Central memory CD8-positive, alpha-beta T cell (primary cell): ENCODE measurements around the gene CRMP1.

Source experiments
- ATAC-seq: fragments of 150-1000 bp; cut with Tn5 transposase; replicated peaks from 2 replicates; pipeline ENCODE4 v1.10.0; 2022; ENCODE audit warnings: mild to moderate bottlenecking, moderate FRiP score, moderate number of reproducible peaks; ENCODE audit not compliant: poor library complexity, severe bottlenecking; ENCODE audit errors: extremely low read depth
- DNase-seq, 2 donors: peaks; one replicate each; pipeline ENCODE4 v3.0.0; 2021; ENCODE audit warnings: low spot score in 2 of 2
- H3K27ac Mint-ChIP-seq: one replicate; pipeline ENCODE4 v1.8.0; 2022; ENCODE audit warnings: low read depth, mild to moderate bottlenecking, moderate library complexity, mixed read lengths
- H3K27me3 Mint-ChIP-seq: one replicate; pipeline ENCODE4 v1.8.0; 2022; ENCODE audit warnings: mixed read lengths
- H3K36me3 Mint-ChIP-seq: one replicate; pipeline ENCODE4 v1.8.0; 2022; ENCODE audit warnings: mild to moderate bottlenecking, moderate library complexity, mixed read lengths; ENCODE audit not compliant: insufficient read depth
- H3K4me1 Mint-ChIP-seq: one replicate; pipeline ENCODE4 v1.8.0; 2022; ENCODE audit warnings: mixed read lengths
- H3K4me3 Mint-ChIP-seq: one replicate; pipeline ENCODE4 v1.8.0; 2022; ENCODE audit warnings: mild to moderate bottlenecking, moderate library complexity, mixed read lengths
- H3K9me3 Mint-ChIP-seq: one replicate; pipeline ENCODE4 v1.8.0; 2022; ENCODE audit warnings: mixed read lengths

Gene CRMP1

GRCh38 chr4:5892323-5893003 is 423 bp downstream of the CRMP1 start:
- H3K36me3 Mint-ChIP-seq: peaks cover 6% of the 10 kb centered on the region
- DNase-seq: no peak
- H3K27me3 Mint-ChIP-seq: peaks cover 81% of the 10 kb centered on the region
- peaks cover 11% of the 10 kb centered on the region for H3K4me1 Mint-ChIP-seq
- peaks cover 6% of the 10 kb centered on the region for H3K9me3 Mint-ChIP-seq
- H3K4me3 Mint-ChIP-seq: no peak overlapping the region
- no peak for ATAC-seq
- H3K27ac Mint-ChIP-seq: no peak overlapping the region

- Mint-ChIP-seq H3K27ac (peak overlapping the region; percentile 71), H3K27me3 (peaks cover 75% of the 10 kb centered on the region), H3K36me3 (peaks cover 4% of the 10 kb centered on the region), H3K4me3 (no peak overlapping the region), H3K4me1 (peaks cover 11% of the 10 kb centered on the region), H3K9me3 (peaks cover 1% of the 10 kb centered on the region)
- ATAC-seq (no peak), DNase-seq (no peak)
Measured at GRCh38 chr4:5891563-5892322, 1.1 kb downstream of the CRMP1 start.

- Mint-ChIP-seq H3K27me3 (peaks cover 73% of the 10 kb centered on the region), H3K4me3 (peak overlapping the region; percentile 6), H3K9me3 (no peaks in the 10 kb centered on the region), H3K27ac (no peak overlapping the region), H3K36me3 (peaks cover 4% of the 10 kb centered on the region), H3K4me1 (peaks cover 11% of the 10 kb centered on the region)
- no peak for ATAC-seq
- DNase-seq: no peak
Measured at GRCh38 chr4:5890063-5890727, 2.7 kb downstream of the CRMP1 start.

DNA sequence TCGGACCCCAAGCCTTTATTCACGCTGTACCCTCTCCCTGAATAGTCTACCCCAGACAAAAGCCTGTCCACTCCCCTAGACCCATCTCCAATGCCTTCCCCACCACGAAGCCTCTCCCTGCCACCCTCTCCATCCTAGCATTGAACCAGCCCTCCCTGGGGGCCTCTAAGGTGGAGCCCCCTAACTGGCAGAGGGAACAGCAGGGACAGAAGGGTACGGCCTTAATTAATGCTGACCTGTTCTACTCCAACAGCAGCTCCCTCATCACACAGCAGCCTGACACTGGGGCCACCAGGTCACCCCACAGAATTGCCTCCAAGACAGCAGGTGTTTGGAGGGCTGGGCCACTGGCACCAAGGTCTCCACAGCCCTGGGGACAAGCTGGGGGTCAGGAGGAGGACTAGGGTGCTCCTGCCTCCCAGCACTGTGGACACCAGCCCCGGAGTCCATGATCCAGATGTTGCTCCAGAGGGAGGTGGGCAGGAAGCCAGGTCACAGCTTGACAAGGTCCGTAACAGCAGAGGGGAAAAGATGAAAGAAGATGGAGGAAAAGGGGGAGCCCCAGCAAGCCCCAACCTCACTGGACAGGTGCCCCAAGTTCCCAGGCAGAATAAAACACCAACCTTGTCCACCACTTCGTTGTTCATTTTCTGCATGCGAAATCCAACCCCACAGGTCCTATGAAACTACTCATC is 3.7 kb downstream of the CRMP1 start:
- no peak for DNase-seq
- peaks cover 73% of the 10 kb centered on the region for H3K27me3 Mint-ChIP-seq
- peaks cover 4% of the 10 kb centered on the region for H3K36me3 Mint-ChIP-seq
- no peak overlapping the region for H3K27ac Mint-ChIP-seq
- no peaks in the 10 kb centered on the region for H3K9me3 Mint-ChIP-seq
- ATAC-seq: no peak
- peaks cover 11% of the 10 kb centered on the region for H3K4me1 Mint-ChIP-seq
- H3K4me3 Mint-ChIP-seq: peak overlapping the region; percentile 8

DNA sequence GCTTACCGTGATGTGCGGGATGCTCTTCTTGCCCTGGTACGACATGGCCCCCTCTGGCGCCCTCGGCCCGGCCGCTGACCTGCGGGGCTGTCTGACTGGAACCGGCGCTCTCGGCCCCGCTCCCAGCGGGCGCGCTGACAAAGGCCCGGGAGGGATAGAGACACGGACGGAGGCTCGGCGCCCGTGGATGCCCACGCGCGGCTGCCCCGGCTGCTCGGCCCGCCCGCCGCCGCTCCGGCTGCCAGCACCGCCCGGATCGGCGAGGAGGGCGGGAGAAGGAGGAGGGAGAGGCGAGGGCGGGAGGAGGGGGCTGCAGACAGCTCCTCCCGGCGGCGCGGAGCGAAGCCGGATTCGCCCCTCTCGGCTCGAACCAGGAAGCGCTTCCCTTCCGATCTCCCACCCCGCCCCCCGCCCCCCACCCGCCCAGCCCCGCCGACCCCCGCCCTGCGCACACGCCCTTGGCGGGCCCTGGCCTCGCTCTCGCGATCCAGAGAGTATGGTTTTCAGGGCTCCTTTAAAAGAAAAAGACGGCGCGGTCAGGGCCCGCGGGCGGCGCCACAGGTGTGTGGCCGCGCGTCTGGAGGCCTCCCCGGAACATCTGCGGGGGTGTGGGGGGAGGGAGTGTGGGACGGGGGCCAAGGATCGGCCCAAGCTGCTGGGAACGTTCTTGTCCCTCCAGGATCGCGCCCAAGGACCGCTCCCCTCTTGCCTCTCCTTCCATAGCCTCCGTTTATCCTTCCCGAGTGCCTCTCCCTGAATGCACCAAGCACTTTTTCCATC is 4.5 kb downstream of the CRMP1 start:
- peak overlapping the region; percentile 8 for H3K4me3 Mint-ChIP-seq
- no peaks in the 10 kb centered on the region for H3K9me3 Mint-ChIP-seq
- H3K27ac Mint-ChIP-seq: no peak overlapping the region
- H3K36me3 Mint-ChIP-seq: peaks cover 4% of the 10 kb centered on the region
- H3K27me3 Mint-ChIP-seq: peaks cover 73% of the 10 kb centered on the region
- peaks cover 11% of the 10 kb centered on the region for H3K4me1 Mint-ChIP-seq
- ATAC-seq (no peak), DNase-seq (no peak)

DNA sequence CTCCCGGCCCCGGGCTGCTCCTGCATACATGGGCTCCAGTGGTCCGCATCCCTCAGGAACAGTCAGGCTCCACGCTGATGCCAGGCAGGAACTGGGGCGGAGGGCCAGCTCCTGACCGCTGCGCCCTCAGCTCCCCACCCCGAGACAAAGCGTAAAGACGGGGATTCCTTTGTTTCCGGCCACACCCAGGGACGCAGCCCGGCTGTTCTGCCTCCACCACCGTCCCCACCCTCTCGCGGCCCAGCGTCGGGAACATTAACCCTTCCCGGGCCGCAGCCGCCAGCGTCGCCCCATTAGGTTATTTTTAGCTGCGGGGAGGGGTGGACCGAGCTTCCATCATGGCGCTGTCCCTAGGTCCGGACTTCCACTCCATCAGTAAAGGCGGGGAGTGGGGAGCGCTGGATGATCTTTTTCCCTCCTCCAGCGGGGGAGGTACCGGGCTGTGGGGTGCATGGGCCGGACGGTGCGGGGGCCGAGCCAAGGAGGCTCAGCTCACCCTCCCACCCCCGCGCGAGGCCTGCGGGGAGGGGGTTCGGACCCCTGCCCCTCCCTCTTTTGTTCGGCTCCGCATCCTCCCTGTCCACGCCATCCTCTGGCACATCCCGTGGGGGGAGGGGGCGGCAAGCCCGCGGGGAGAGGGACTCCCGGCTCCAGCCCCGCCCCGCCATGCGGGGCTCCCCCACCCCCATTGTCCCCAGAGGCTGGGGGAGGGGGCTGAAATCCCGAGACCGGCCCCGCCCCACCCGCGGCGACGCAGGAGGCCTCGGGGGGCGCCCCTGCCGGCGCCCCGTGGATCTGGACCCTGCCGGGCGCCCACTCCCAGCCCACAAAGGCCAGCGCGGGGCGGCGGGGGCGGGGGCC is 5.3 kb downstream of the CRMP1 start:
- H3K4me3 Mint-ChIP-seq: peak overlapping the region; percentile 10
- ATAC-seq: no peak
- peaks cover 11% of the 10 kb centered on the region for H3K4me1 Mint-ChIP-seq
- H3K27ac Mint-ChIP-seq: no peak overlapping the region
- H3K27me3 Mint-ChIP-seq: peaks cover 76% of the 10 kb centered on the region
- DNase-seq: no peak
- peaks cover 4% of the 10 kb centered on the region for H3K36me3 Mint-ChIP-seq
- H3K9me3 Mint-ChIP-seq: no peaks in the 10 kb centered on the region

- H3K4me3 Mint-ChIP-seq: peak overlapping the region; percentile 10
Measured at GRCh38 chr4:5887011-5887360, 5.9 kb downstream of the CRMP1 start.

DNA sequence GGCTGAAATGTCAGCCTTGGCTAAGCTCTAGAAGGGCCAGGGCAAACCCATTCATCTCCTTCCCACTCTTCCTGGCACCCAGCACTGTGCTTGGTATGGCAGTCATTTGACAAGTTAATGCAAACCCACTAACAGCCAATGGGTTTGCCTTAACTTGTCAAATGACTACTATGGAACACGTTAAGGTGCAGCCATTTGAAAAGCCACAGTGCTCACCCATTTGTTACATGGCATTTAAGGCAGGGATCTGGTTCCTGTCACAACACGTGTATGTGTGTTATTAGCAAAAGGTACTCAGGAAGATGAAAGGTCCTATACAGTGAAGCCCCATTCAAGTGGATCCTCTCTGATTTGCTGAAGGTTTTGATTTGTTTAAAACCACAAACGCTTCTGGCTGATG is 7.2 kb downstream of the CRMP1 start:
- peaks cover 11% of the 10 kb centered on the region for H3K4me1 Mint-ChIP-seq
- no peaks in the 10 kb centered on the region for H3K9me3 Mint-ChIP-seq
- DNase-seq (no peak), ATAC-seq (no peak)
- H3K27me3 Mint-ChIP-seq: peaks cover 81% of the 10 kb centered on the region
- H3K36me3 Mint-ChIP-seq: no peaks in the 10 kb centered on the region
- H3K27ac Mint-ChIP-seq: no peak overlapping the region
- no peak overlapping the region for H3K4me3 Mint-ChIP-seq

More at GRCh38 chr4:5887011-5887360, 5.9 kb downstream of the CRMP1 start:
- Mint-ChIP-seq H3K27ac (no peak overlapping the region), H3K36me3 (peaks cover 4% of the 10 kb centered on the region), H3K4me1 (peaks cover 11% of the 10 kb centered on the region), H3K9me3 (no peaks in the 10 kb centered on the region), H3K27me3 (peaks cover 81% of the 10 kb centered on the region)
- DNase-seq (no peak), ATAC-seq (no peak)

DNA sequence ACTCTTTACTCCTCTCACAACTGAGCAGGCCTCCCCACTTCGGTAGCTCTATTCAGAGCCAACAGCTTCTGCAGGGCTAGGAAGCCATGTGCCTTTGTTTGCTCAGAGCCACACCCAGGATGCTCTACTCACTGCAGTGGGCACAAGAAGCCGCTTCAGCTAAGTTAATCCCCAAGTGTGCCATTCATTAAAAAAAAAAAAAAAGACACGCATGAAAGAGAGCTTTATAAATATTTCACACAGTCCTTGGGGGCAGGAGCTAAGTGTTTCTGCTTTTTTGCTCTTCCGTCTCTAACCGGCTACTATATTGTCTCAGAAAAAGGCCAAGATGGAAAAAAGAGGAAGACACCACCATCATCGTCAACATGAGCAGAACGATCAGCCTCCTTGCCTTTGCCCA is 8.1 kb downstream of the CRMP1 start:
- no peaks in the 10 kb centered on the region for H3K9me3 Mint-ChIP-seq
- H3K36me3 Mint-ChIP-seq: no peaks in the 10 kb centered on the region
- H3K27ac Mint-ChIP-seq: no peak overlapping the region
- peaks cover 6% of the 10 kb centered on the region for H3K4me1 Mint-ChIP-seq
- DNase-seq (no peak), ATAC-seq (no peak)
- peaks cover 81% of the 10 kb centered on the region for H3K27me3 Mint-ChIP-seq
- H3K4me3 Mint-ChIP-seq: no peak overlapping the region

DNA sequence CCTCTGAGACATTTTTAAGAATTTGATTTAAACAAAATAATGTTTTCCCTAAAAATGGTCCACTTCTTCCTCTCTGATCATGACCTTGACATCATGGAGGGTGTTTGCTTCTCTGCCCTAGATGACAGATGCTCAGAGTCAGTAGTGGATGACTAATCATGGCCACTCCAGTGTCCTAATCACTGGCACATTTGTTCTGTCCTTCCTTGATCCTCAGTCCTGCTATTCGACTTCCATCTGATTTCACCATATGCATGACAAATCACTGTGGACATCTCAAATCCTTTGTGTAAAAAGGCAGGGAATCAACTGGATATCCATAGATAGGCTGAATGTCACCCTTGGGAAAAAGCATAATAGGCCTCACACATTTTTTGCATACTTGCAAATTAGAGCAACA is 9.0 kb downstream of the CRMP1 start:
- no peaks in the 10 kb centered on the region for H3K9me3 Mint-ChIP-seq
- no peaks in the 10 kb centered on the region for H3K36me3 Mint-ChIP-seq
- peaks cover 3% of the 10 kb centered on the region for H3K4me1 Mint-ChIP-seq
- no peak for ATAC-seq
- H3K27ac Mint-ChIP-seq: no peak overlapping the region
- no peak overlapping the region for H3K4me3 Mint-ChIP-seq
- DNase-seq: no peak
- peaks cover 81% of the 10 kb centered on the region for H3K27me3 Mint-ChIP-seq

DNA sequence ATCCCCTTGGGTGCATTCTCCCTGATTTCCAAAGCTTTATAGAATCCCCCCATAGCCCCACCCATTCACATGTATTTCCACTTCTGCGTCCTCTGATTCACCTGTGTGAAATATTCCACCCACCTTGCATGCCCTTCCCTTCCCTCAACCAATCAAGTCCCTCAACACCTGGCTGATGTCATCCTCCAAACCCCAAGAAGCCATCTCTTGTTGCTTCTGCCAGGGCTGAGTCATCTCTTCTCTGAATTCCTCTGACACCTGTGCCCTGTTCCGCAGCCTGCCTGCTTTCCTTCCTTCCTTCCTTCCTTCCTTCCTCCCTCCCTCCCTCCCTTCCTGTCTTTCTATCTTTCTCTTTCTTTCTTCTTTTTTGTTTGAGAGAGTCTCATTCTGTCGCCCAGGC is 9.9 kb downstream of the CRMP1 start:
- Mint-ChIP-seq H3K27me3 (peaks cover 82% of the 10 kb centered on the region), H3K4me1 (no peaks in the 10 kb centered on the region), H3K4me3 (no peak overlapping the region), H3K36me3 (no peaks in the 10 kb centered on the region), H3K27ac (no peak overlapping the region), H3K9me3 (no peaks in the 10 kb centered on the region)
- no peak for ATAC-seq
- no peak for DNase-seq
